Femur (tissue), 1 donor: ENCODE measurements around the gene XIRP1.
"Not testable (repeated sequence)": the region's sequence is repeated elsewhere in the genome, so short reads cannot be mapped to it uniquely, and the experiment has no call there.

Experiments used
- DNase-seq: peaks from one replicate; pipeline ENCODE4 v3.0.0-alpha.2; 2017

Gene XIRP1

GRCh38 chr3:39185959-39186691 is 6.3 kb downstream of the XIRP1 start:
- no peak for DNase-seq

- DNase-seq, result no peak
Measured at GRCh38 chr3:39185326-39185958, 7.0 kb downstream of the XIRP1 start.

DNA sequence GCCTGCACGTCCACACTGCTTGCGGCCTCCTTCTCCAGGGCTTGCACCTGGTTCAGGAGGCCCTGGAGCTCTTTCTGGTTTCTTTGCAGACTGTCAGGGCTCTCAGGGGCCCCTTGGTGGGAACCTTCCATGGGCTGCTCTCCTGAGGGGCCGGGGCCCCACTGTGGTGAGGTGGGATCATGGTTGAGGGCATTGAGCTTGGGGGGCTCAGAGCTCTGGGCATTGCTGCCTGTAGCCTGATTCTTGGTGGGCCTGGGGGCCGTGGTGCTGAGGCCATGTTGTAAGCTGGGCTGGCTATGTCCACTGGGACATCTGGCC is 7.5 kb downstream of the XIRP1 start:
- no peak for DNase-seq

- DNase-seq, result no peak
Measured at GRCh38 chr3:39184081-39184967, 8.1 kb downstream of the XIRP1 start.

- DNase-seq, result peak; percentile 40
Measured at GRCh38 chr3:39183211-39184080, 8.9 kb downstream of the XIRP1 start.

DNA sequence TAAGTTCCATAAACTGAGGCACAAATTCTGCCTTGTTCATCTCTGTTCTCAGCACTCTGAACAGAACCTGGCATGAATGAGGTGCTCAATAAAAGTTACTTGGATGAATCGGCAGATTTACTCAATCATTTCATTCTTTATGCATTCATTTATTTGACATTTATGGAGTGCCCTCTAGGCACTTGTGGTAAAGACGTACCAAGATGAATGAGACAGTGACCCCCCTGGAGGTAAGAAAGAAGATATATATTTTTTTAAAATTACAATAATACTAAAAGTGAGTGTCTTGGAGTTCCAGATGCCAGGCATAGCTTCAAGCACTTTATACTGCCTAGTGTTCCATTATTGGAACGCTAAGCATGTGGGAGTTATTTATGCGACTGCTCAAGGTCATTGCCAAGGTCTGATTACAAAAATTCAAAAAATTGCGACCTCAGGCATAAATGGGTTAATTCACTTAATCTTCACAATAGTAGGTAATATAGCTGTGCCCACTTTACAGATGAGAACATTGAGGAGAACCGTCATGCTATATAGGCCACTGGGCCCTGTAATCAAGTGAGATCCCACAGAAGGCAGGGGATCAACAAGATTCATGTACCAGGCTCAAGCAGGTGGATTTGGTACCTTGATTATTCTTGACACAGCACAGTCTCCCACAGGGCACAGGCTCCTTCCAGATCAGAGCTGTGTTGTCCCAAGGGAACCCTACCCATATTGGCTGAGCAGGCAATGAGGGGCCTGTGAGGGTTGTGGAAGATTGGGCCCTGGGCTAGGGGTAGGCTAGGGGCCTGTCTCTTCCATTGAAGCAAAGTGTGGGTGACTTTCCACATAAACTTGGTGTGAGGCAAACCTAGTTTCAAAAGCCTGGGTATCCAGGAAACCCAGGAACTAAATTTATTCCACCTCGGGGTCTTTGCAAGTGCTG is 10.7 kb downstream of the XIRP1 start:
- DNase-seq, result peak; percentile 34

- peak; percentile 91 for DNase-seq
Measured at GRCh38 chr3:39180546-39181346, 11.6 kb downstream of the XIRP1 start.

DNA sequence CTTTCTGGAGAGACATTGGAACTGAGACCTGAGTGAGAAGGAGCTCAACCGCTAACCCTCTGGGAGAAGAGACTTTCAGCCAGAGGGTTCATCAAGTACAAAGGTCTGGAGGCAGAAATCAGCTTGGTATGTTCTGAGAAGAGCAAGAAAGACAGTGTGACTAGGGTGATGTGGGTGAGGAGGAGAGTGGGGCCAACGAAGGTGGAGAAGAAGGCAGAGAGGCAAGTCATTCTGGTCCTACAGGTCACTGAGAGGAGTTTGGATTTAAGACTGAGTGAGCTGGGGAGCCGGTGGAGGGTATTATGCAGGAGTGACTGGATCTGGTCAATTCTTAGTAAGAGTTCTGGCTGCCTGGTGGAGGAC is 12.2 kb downstream of the XIRP1 start:
- no peak for DNase-seq

DNA sequence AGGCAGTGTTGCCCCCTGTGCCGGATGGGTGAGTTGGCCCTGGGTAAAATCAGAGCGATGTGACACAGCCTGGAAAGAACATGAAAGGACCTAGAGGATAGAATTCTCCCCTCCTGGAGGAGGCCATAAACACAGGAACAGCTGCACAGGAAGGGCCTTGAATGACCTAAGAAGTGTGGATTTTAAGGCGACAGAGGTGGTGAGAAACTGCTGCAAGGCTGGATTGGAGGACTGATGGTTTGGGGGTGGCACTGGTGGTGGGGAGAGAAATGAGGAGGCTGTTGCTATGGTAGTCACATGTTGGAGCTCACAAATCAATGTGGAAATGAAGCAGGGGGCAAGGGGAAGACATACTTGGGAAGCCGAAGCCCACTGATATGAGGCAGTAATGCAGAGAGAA is 13.8 kb downstream of the XIRP1 start:
- peak; percentile 40 for DNase-seq

GRCh38 chr3:39177708-39178332 is 14.6 kb downstream of the XIRP1 start:
- DNase-seq, result peak; percentile 95

- DNase-seq, result no peak
Measured at GRCh38 chr3:39176025-39176714, 16.2 kb downstream of the XIRP1 start.

DNA sequence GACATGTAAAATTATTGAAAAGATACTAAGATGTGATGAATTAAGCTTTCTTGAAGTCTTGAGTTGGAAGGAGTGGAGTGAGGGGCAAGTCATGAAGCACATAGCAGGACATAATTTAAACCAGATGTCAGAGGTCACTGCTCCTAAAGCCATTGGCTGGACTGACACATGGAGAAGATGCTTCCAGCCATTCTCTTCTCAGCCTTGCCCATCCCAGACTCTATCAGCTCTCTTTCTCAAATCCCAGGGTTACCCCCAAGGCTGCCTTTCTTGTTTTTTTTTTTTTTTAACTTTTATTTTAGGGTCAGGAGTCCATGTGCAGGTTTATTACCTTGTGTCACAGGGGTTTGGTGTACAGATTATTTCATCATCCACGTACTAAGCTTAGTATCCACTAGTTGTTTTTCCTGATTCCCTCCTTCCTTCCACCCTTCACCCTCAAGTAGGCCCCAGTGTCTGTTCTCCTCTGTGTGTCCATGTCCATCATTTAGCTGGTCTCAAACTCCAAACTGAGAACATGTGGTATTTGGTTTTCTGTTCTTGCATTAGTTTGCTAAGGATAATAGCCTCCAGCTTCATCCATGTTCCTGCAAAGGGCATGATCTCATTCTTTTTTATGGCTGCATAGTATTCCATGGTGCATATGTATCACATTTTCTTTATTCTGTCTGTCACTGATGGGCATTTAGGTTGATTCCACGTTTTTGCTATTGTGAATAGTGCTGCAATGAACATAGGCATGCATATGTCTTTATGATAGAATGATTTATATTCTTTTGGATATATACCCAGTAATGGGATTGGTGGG is 18.9 kb downstream of the XIRP1 start:
- no peak for DNase-seq

- no peak for DNase-seq
Measured at GRCh38 chr3:39171860-39172259, 20.5 kb downstream of the XIRP1 start.

DNA sequence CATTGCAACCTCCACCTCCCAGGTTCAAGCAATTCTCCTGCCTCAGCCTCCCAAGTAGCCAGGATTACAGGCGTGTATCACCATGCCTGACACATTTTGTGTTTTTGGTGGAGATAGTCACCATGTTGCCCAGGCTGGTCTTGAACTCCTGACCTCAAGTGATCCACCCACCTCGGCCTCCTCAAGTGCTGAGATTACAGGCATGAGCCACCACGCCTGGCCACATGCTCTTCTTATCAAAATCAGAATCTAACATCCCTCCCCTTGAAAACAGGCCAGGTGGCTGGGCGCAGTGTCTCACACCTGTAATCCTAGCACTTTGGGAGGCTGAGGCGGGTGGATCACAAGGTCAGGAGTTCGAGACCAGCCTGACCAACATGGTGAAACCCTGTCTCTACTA is 21.5 kb downstream of the XIRP1 start:
- not testable (repeated sequence) for DNase-seq

DNA sequence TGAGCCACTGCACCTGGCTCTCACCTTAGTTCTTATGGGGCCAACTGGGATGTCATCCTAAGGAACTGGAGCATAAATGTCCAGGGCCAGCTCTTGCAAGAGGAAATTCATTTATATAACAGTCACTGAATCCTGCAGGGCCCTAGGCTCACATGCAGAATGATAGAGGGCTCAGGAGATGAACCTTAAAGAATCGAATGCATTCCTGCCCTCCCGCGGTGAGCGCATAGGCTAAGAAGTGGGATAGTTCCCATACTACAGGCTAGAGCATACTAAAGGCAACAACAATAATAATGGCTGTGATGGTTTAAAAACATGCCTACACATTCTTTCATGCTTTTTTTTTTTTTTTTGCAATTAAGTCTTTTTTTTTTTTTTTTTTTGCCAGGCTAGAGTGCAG is 21.9 kb downstream of the XIRP1 start:
- no peak for DNase-seq

- no peak for DNase-seq
Measured at GRCh38 chr3:39169712-39170111, 22.7 kb downstream of the XIRP1 start.

GRCh38 chr3:39168156-39168780 is 24.1 kb downstream of the XIRP1 start:
- no peak for DNase-seq

GRCh38 chr3:39166932-39167532 is 25.4 kb downstream of the XIRP1 start:
- peak; percentile 65 for DNase-seq
